Nephron progenitor cell (in vitro differentiated cells): Measurements from ENCODE around the gene GLDN.

Experiments used
- DNase-seq: peaks from one replicate; pipeline ENCODE4 v3.0.0; 2021
- H3K27ac Mint-ChIP-seq: 2 replicates; pipeline ENCODE4 v1.8.0; 2021; ENCODE audit warnings: mild to moderate bottlenecking, moderate library complexity, mixed read lengths
- H3K27me3 Mint-ChIP-seq: 2 replicates; pipeline ENCODE4 v1.8.0; 2021; ENCODE audit warnings: mild to moderate bottlenecking, low read depth, mixed read lengths; ENCODE audit not compliant: poor library complexity
- H3K36me3 Mint-ChIP-seq: 2 replicates; pipeline ENCODE4 v1.8.0; 2021; ENCODE audit warnings: low read depth, mixed read lengths
- H3K4me1 Mint-ChIP-seq: 2 replicates; pipeline ENCODE4 v1.8.0; 2021; ENCODE audit warnings: mixed read lengths
- H3K4me3 Mint-ChIP-seq: 2 replicates; pipeline ENCODE4 v1.8.0; 2021; ENCODE audit warnings: mild to moderate bottlenecking, moderate library complexity, mixed read lengths
- H3K9me3 Mint-ChIP-seq: 2 replicates; pipeline ENCODE4 v1.8.0; 2021; ENCODE audit warnings: mild to moderate bottlenecking, moderate library complexity, mixed read lengths
- CTCF ChIP-seq: fragments of 200-600 bp; sonication (generic); IDR thresholded peaks from 2 replicates; pipeline ENCODE4 v1.5.0; 2021; ENCODE audit warnings: antibody characterized with exemption

Gene GLDN

GRCh38 chr15:51447855-51448621, 106.6 kb downstream of the GLDN start:
- H3K4me3 Mint-ChIP-seq = no peak overlapping the region
- no peak for TF ChIP-seq CTCF
- no peaks in the 10 kb centered on the region for H3K4me1 Mint-ChIP-seq
- H3K36me3 Mint-ChIP-seq = peaks cover 73% of the 10 kb centered on the region
- H3K27ac Mint-ChIP-seq = no peak overlapping the region
- DNase-seq = no peak
- H3K9me3 Mint-ChIP-seq = no peaks in the 10 kb centered on the region
- no peaks in the 10 kb centered on the region for H3K27me3 Mint-ChIP-seq

GRCh38 chr15:51448622-51449399, 107.4 kb downstream of the GLDN start:
- TF ChIP-seq CTCF = no peak
- Mint-ChIP-seq H3K36me3 (peaks cover 75% of the 10 kb centered on the region), H3K27me3 (no peaks in the 10 kb centered on the region), H3K4me3 (no peak overlapping the region), H3K9me3 (no peaks in the 10 kb centered on the region), H3K27ac (no peak overlapping the region), H3K4me1 (no peaks in the 10 kb centered on the region)
- DNase-seq = no peak

DNA sequence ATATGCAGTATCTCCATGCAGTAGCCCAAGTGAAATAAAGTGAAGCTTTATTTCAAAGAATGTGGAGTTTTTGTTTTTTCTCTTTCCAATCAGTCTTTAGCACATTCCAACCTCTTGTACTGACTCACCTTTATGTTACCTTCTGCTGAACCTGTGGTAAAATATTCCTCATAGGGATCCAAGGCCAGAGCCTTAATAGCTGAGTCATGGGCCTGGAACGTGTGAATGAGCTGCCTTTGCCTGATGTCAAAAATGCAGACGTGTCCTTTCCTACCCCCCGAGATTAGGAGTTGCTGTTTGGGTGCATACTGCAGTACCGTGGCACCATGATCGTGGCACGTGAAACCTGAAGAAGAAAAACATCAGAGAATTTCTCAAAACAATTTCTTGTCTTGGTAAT, 108.5 kb downstream of the GLDN start:
- Mint-ChIP-seq H3K36me3 (peaks cover 77% of the 10 kb centered on the region), H3K4me3 (no peak overlapping the region), H3K9me3 (no peaks in the 10 kb centered on the region), H3K4me1 (no peaks in the 10 kb centered on the region), H3K27ac (no peak overlapping the region), H3K27me3 (no peaks in the 10 kb centered on the region)
- no peak for DNase-seq
- TF ChIP-seq CTCF = no peak
